A172 (cell line): Measurements from ENCODE around the gene NPTXR. TPM values are rescaled to one million over a fixed set of nuclear protein-coding genes. Genes with fewer than 3 reads are reported as not detected.

Experiments
- DNase-seq: peaks from one replicate; pipeline ENCODE4 v3.0.0-alpha.2; 2015; ENCODE audit warnings: low spot score
- total RNA-seq: library from RNA; depleted of rRNA; stranded (reverse); fragments of >200 nt; shearing (Covaris generic); gene quantifications from 2 replicates; pipeline ENCODE4 v1.2.3, GENCODE V29; 2014

NPTXR gene
- total RNA-seq, 1 experiment from 2014 or later: 1.9 TPM

GRCh38 chr22:38853196-38853651 lies 9.4 kb upstream of the NPTXR start:
- DNase-seq: no peak

- DNase-seq: no peak
Observed at GRCh38 chr22:38852522-38852921, 8.7 kb upstream of the NPTXR start.

- peak; percentile 64 for DNase-seq
Observed at GRCh38 chr22:38850941-38851849, 7.4 kb upstream of the NPTXR start.

- DNase-seq: no peak
Observed at GRCh38 chr22:38850399-38850798, 6.6 kb upstream of the NPTXR start.

- DNase-seq: no peak
Observed at GRCh38 chr22:38849811-38850210, 6.0 kb upstream of the NPTXR start.

- no peak for DNase-seq
Observed at GRCh38 chr22:38846412-38846811, 2.6 kb upstream of the NPTXR start.

GRCh38 chr22:38845004-38845740 lies 1.3 kb upstream of the NPTXR start:
- no peak for DNase-seq

- no peak for DNase-seq
Observed at GRCh38 chr22:38844315-38845003, 631 bp upstream of the NPTXR start.

GRCh38 chr22:38843201-38843656 lies 599 bp downstream of the NPTXR start:
- DNase-seq: no peak

GRCh38 chr22:38842512-38843200 lies 1.2 kb downstream of the NPTXR start:
- DNase-seq: no peak

GRCh38 chr22:38841635-38842034 lies 2.2 kb downstream of the NPTXR start:
- DNase-seq: no peak

- DNase-seq: no peak
Observed at GRCh38 chr22:38841211-38841610, 2.6 kb downstream of the NPTXR start.

GRCh38 chr22:38840129-38840528 lies 3.7 kb downstream of the NPTXR start:
- DNase-seq: no peak

- no peak for DNase-seq
Observed at GRCh38 chr22:38839686-38840085, 4.1 kb downstream of the NPTXR start.

GRCh38 chr22:38837414-38837928 lies 6.4 kb downstream of the NPTXR start:
- DNase-seq: no peak

- peak; percentile 54 for DNase-seq
Observed at GRCh38 chr22:38835888-38836301, 7.9 kb downstream of the NPTXR start.

- DNase-seq: no peak
Observed at GRCh38 chr22:38834991-38835390, 8.8 kb downstream of the NPTXR start.

GRCh38 chr22:38834215-38834953 lies 9.4 kb downstream of the NPTXR start:
- no peak for DNase-seq

- DNase-seq: no peak
Observed at GRCh38 chr22:38833061-38833460, 10.8 kb downstream of the NPTXR start.
